Lower leg skin (tissue), 4 donors: Measurements from ENCODE around the gene CTRB1. TPM values are rescaled to one million over a fixed set of nuclear protein-coding genes. Genes with fewer than 3 reads are reported as not detected.
"Not testable (repeated sequence)": the region's sequence is repeated elsewhere in the genome, so short reads cannot be mapped to it uniquely, and the experiment has no call there.

ENCODE experiments used
- DNase-seq, 2 donors: peaks; one replicate each; pipeline ENCODE4 v3.0.0-alpha.2; 2019; ENCODE audit warnings: low spot score in 2 of 2
- H3K4me3 ChIP-seq: fragments of 200-600 bp; sonication (generic); 2 replicates; pipeline ENCODE4 v1.5.1; 2017; ENCODE audit warnings: mild to moderate bottlenecking, low read depth; ENCODE audit not compliant: poor library complexity, severe bottlenecking
- POLR2A ChIP-seq, 2 donors: fragments of 450-650 bp; IDR thresholded peaks; one replicate each; pipeline ENCODE4 v1.6.1; 2016 to 2017; ENCODE audit warnings: antibody characterized with exemption in 2 of 2, mild to moderate bottlenecking in 1 of 2, moderate library complexity in 1 of 2
- WGBS, 2 donors: methylation state at CpG; one replicate each; pipeline ENCODE4 v1.1.5; 2018; 5-methylcytosine and 5-hydroxymethylcytosine counted together
- intact Hi-C: fragments of 100-400 bp; cut with DNase I; formaldehyde crosslinking; loops from one replicate; pipeline ENCODE4 v1.15.0; 2023; ENCODE audit warnings: low total_unique reads
- total RNA-seq, 4 donors: library from RNA; depleted of rRNA; stranded (reverse); fragments of >200 nt; gene quantifications; one replicate each; pipeline ENCODE4 v1.1.0, GENCODE V29; 2016
- TF ChIP-seq, protein P1 (sequence below), 3 donors: fragments of 450-650 bp; IDR thresholded peaks; one replicate each; pipeline ENCODE4 v1.5.1; 2016; ENCODE audit warnings: antibody characterized with exemption in 3 of 3, mild to moderate bottlenecking in 3 of 3, moderate library complexity in 2 of 3

CTRB1 gene
- total RNA-seq, 4 donors from 2014 or later = 1.0 TPM; not detected in 3

DNA sequence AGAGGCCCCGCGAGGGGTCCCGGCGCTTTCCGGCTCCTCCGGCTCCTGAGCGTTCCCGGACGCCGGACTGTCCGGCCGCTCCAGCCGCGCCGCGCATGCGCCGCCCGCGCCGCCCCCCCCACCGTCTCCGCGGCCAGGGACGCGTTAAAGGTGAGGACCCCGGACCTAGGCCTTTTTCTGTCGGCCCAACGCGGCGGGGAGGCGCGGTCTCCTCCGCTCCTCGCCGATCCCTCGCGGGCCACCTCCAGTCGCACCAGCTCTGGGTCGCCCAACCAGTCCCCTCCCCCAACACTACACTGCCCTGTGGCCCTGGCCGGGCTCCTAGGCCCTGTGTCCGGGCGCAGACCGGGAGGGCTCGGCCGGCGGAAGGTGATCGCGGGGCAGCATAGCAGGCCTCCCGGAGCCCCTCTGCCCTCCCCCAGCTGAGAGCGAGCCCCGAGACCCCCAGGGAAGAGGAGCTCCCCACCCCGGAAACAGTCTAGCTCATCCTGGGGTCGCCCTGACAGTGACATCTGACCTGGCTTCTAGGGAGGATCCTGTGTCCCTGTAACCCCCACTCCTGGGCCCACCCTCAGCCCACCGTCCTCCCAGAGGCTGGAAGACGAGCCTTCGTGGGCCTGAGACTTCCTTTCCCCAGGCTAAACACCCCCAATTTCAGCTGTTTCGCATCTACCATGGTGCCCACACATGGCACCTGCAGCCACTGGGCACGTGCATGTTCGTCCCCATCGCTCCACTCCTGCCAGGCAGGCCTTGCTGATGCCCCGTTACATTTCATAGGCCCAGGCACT, 47.3 kb downstream of the CTRB1 start:
- 22 to 43% methylated on average over 15 to 33 of the region's 62 CpGs for WGBS, 2 donors
- TF ChIP-seq POLR2A (IDR thresholded peaks at IDR 0.05) = no peak
- TF ChIP-seq, protein P1, sequence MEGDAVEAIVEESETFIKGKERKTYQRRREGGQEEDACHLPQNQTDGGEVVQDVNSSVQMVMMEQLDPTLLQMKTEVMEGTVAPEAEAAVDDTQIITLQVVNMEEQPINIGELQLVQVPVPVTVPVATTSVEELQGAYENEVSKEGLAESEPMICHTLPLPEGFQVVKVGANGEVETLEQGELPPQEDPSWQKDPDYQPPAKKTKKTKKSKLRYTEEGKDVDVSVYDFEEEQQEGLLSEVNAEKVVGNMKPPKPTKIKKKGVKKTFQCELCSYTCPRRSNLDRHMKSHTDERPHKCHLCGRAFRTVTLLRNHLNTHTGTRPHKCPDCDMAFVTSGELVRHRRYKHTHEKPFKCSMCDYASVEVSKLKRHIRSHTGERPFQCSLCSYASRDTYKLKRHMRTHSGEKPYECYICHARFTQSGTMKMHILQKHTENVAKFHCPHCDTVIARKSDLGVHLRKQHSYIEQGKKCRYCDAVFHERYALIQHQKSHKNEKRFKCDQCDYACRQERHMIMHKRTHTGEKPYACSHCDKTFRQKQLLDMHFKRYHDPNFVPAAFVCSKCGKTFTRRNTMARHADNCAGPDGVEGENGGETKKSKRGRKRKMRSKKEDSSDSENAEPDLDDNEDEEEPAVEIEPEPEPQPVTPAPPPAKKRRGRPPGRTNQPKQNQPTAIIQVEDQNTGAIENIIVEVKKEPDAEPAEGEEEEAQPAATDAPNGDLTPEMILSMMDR (IDR thresholded peaks at IDR 0.05) = no peak
- peak in 1 of 2 donors; percentile 94 for DNase-seq
- H3K4me3 ChIP-seq = peak overlapping the region; percentile 68
- intact Hi-C loops = no loop called here

DNA sequence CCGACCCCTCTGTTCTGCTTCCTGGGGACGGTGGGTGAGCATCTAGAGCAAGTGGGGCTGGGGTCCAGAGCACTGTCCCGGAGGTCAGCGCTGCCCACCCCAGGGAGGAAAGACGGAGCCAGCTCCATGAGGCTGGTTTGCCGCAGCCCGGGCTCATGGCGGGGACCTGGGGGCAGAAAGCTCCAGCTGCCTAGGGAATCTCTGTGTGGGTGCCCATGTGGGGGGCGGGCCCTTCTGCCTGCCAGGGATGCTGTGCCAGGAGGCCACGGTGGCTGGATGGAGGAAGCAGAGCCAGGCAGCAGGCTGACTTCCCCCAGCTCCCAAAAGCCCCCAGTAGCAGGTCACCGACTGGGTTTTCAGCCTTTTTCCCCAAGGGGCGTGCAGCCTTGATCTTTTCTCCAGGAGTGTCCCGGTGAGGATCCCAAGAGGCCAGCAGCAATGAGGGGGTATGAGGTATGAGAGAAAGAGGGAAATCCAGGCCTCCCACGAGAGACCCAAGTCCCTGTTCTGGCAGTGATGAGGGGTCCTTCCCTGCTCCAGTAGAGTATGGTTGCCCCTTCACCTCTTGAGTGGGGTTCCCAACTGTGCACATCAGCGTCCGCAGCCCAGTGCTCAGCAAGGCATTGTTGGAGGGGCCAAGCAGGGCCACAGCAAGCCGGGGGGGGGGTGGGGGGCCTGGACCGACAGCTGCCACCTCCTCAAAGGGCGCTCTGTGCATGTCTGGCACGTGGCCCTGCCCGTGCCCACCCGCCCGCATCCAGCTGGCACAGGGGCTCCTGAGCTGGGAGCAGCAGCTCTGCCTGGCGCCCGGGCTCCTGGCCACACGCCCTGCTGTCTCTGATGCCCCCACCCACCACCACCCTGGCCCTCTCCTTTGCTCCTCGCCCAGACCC, 48.2 kb downstream of the CTRB1 start:
- intact Hi-C loops = no loop called here
- 64 to 81% methylated on average over 21 to 23 of the region's 27 CpGs for WGBS, 2 donors
- DNase-seq = peak in 1 of 2 donors; percentile 83
- TF ChIP-seq POLR2A (IDR thresholded peaks at IDR 0.05) = no peak
- TF ChIP-seq, protein P1 (IDR thresholded peaks at IDR 0.05) = no peak
- H3K4me3 ChIP-seq = no peak overlapping the region

DNA sequence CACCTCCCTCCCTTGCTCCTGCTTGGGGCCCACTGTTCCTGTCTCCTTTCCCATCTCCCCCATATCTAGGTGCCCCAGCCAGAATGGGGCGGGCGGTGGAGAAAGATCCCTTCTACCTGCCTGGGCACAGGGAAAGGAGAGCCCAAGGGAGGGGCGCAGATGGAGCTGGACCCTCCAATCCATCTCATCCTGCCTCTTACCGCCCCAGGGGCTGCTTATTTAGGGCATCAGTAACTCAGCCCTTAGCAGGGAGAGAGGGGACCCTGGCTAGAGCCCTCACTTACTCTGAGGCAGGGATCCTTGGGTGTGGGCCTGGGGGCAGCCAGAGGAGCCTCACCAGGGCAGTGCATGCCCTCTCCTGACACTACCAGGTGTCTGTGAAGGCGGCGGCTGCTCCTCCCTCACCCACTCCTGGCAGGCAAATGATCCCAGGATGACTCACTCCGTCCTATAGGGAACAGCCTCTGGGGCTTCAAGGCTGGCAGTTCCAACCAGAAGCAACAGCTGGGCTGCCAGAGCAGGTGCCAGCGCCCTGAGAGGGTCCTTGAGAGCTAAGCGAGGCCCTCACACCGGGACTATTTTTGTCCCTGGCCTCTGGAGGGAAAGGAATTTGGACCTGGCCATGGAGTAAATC, 49.0 kb downstream of the CTRB1 start:
- WGBS, 2 donors = 32 to 64% methylated on average over 7 to 10 of the region's 10 CpGs
- intact Hi-C loops = no loop called here
- peak in 1 of 2 donors; percentile 86 for DNase-seq
- TF ChIP-seq POLR2A (IDR thresholded peaks at IDR 0.05) = no peak
- TF ChIP-seq, protein P1 (IDR thresholded peaks at IDR 0.05) = no peak
- H3K4me3 ChIP-seq = no peak overlapping the region

DNA sequence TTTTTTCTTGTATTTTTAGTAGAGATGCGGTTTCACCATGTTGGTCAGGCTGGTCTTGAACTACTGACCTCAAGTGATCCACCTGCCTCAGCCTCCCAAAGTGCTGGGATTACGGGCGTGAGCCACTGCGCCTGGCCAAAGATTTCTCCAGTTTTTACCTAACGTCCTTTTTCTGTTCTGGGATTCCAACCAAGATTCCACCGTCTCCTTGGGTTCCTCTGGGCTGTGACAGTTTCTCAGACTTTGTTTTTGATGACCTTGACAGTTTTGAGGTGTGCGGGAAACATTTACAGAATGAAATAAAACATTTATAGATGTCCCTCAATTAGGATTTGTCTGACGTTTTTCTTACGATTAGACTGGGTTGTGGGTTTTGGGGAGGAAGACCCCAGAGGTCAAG, 50.6 kb downstream of the CTRB1 start:
- DNase-seq, H3K4me3 ChIP-seq, intact Hi-C loops: not testable (repeated sequence)
- 82 to 84% methylated on average over 9 of the region's 9 CpGs for WGBS, 2 donors

DNA sequence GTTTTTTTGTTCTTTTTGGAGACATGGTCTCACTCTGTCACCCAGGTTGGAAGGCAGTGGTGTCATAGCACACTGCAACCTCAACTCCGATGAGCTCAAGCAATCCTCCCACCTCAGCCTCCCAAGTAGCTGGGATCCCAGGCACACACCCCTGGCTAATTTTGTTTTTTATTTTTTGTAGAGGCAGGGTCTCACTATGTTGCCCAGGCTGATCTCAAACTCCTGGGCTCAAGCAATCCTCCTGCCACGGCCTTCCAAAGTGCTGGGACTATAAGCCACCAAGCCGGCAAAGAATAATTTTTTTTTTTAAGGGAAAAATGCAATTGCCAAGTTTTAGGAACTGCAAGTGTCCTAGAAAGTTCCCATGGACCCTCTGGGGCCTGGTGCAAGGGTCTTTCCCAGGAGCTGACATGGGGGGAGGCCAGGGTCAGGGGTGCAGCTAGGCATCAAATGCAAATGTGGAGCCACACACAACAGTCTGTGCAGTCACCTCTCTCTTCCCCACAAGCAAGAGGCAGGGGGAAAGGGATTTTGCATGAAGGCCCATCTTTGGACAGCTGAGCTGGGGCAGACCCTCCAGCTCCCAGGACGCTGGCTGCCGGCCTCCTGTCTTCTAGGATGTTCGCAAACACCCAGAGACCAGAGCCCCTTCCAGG, 52.8 kb downstream of the CTRB1 start:
- 82 to 83% methylated on average over 6 of the region's 6 CpGs for WGBS, 2 donors

More for the DNA sequence above, 52.8 kb downstream of the CTRB1 start:
- DNase-seq = no peak
- intact Hi-C loops = no loop called here
- no peak for TF ChIP-seq POLR2A (IDR thresholded peaks at IDR 0.05)
- TF ChIP-seq, protein P1 (IDR thresholded peaks at IDR 0.05) = no peak
- H3K4me3 ChIP-seq = no peak overlapping the region
